KG1 (cell line): ENCODE data around the gene CSKMT.
"Not testable (repeated sequence)": the region's sequence is repeated elsewhere in the genome, so short reads cannot be mapped to it uniquely, and the experiment has no call there.

Experiments
- DNase-seq: peaks from one replicate; lab custom pipeline; 2025; lab: John Stamatoyannopoulos, UW

Gene CSKMT, protein sequence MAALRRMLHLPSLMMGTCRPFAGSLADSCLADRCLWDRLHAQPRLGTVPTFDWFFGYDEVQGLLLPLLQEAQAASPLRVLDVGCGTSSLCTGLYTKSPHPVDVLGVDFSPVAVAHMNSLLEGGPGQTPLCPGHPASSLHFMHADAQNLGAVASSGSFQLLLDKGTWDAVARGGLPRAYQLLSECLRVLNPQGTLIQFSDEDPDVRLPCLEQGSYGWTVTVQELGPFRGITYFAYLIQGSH

DNA sequence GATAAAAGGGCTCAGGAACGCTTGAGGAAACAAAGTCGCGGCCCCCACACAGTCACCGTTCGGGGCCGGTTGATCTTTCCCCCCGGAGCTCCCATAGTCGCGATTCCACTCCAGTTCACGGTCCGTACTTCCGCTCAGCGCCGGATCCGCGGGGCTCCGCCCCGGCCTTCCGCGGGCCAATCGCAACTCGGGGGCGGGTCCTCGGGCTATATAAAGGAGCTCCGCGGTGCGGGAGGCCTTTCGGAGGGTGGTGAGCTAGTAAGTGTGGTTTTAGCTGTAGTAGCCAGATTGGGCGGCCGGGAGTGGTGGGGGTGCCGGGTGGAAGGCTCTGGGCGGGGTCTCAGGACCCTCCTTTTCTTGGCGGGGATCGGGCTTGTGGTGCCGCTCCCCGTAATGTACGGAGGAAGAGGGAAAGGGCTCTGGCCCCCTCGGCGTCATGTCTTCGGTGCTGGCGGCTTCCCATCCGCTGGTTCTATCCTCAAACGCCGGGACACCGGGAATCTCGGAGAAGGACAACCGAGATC lies at the start of gene CSKMT, which contains the start of gene C11orf98:
Gene CSKMT (plus strand): TSS at position 238 of the 524 bp plus-strand sequence. CDS start 568 bp downstream, outside the sequence.
Gene C11orf98 (minus strand): TSS at position 136 of the 524 bp plus-strand sequence. CDS start 41 bp downstream, at position 95.
- DNase-seq, result peak; percentile 95

- DNase-seq, result no peak
Measured at GRCh38 chr11:62615521-62615920, 49.6 kb upstream of the CSKMT start.

DNA sequence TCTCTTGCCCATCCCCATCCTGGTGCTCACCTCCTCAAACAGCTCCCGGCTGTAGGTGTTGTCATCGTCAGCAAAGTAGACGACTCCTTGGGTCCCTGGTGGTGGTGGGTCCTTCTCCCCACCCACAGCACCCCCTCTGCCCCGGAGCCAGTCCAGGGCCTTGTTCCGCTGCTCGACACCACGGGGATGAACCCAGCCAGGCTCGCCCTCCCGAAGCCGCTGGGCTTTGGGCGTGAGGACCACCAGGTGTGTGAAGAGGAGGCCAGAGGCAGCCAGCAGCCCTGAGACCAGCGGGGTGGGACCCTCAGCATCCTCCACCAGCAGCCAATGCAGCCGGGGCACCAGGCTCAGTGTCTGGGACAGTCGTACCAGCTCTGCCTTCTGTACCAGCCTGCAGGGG lies 48.2 kb upstream of the CSKMT start:
- not testable (repeated sequence) for DNase-seq

GRCh38 chr11:62621027-62621566 lies 44.0 kb upstream of the CSKMT start:
- no peak for DNase-seq

GRCh38 chr11:62621567-62622470 lies 43.3 kb upstream of the CSKMT start, which contains the start of gene B3GAT3:
B3GAT3 (minus strand) TSS chr11:62621986; CDS start chr11:62621947, 39 bp downstream.
- DNase-seq, result peak; percentile 87

- DNase-seq, result no peak
Measured at GRCh38 chr11:62622476-62623089, 42.5 kb upstream of the CSKMT start.

GRCh38 chr11:62627713-62628112 lies 37.4 kb upstream of the CSKMT start:
- DNase-seq, result no peak

- no peak for DNase-seq
Measured at GRCh38 chr11:62632492-62632891, 32.6 kb upstream of the CSKMT start.

DNA sequence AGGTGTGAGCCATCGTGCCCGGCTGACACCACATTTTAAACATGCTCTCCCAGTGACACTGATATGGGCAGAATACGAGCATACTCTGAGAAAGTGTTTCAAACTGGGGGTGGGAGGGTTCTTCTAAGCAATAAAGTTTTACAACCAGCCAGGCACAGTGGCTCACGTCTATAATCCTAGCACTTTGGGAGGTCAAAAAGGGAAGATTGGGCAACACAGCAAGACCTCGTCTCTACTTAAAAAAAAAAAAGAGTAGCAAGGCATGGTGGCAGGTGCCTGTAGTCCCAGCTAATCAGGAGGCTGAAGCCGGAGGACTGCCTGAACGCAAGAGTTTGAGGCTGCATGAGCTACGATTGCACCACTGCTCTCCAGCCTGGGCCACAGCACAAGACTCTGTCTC lies 20.9 kb upstream of the CSKMT start:
- DNase-seq, result no peak

DNA sequence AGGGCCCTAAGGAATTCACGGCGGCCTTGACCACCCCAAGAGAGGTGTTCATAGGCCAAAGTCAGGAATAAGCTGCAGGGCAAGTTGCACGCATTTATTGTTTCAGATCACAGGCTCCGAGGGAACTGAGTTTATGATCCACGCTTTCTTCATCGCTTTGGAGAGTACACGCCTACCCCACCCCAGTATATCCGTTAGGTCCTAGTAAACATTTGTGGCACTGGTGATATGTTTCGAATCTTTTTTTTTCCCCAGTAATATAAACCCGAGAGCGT lies 19.5 kb upstream of the CSKMT start:
- no peak for DNase-seq

GRCh38 chr11:62645946-62646824 lies 18.9 kb upstream of the CSKMT start, which contains the start of gene GANAB:
GANAB (minus strand) TSS chr11:62646613; CDS start chr11:62646599, 14 bp downstream.
- peak; percentile 100 for DNase-seq

DNA sequence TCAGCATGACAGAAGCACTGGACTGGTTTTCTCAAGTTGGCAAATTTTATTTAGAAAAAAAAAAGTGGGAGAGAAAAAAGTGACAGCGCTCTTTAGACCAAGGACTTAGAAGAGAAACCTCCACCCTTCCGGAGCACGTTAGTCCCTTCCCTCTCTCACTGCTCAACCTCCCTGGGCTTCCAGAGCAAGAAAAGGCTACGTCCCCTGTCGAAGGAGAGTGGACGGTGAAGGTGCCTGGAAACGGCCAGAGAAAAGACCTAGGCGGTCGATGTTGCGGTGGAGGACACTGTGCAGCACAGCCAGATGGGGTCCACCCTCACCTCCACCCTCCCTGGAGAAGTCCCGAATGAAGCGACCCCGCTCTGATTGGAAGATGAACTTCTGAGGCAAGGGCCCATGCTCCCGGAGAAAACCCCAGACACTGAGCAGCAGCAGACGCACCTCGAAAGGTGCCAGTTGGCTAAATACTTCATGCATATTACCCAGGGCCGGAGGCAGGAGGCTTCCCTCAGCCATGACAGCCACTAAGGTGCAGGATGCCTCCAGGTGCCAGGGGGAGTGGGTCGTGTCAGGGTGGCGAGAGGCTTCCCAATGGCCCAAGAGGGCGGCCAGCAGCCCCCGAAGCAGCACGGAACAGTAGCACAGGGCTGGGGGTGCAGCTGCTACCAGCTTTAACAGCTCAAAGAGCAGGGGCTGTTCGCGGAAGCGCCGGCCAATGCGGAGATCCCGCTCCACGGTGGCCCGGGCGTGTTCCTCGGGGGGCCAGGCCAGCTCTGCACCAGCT lies 18.1 kb upstream of the CSKMT start:
- no peak for DNase-seq

DNA sequence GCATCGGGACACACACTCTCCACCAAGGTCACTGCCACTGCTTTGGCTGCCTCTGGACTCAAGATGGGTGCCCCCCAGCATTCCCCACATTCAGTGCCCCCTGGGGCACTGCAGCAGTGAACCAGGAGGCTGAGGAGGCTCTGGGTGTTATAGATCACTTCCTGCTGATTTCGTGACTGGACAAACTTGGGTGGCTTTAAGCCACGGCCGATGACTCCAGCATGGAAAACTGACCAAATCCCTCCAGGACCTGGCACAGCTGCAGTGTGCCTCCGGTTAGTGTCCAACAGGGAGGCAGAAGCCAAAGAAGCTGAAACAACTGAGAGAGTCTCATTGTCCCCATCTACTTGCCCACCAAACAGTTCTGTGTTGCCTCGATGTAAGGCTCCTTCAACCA lies 17.5 kb upstream of the CSKMT start:
- DNase-seq, result no peak

GRCh38 chr11:62648185-62648966 lies 16.7 kb upstream of the CSKMT start:
- no peak for DNase-seq

DNA sequence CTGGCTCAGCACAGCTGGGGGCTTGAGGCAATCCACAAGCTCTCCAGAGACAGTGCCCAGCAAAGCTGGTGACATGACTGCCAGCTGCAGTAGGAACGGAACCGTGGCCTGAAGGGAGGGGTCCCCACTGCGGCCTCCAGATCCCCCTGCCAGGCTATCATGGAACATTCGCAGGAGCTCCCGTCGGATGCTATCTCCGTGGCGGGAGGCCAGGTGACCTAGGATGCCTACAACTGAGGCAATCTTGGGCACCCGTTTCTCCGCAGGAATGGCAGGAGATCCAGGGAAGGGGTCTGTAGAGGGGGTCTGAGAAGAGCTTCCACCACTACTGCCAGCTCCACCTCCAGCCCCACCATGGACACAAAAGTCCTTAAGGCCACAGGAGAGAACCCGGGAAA lies 16.1 kb upstream of the CSKMT start:
- no peak for DNase-seq

DNA sequence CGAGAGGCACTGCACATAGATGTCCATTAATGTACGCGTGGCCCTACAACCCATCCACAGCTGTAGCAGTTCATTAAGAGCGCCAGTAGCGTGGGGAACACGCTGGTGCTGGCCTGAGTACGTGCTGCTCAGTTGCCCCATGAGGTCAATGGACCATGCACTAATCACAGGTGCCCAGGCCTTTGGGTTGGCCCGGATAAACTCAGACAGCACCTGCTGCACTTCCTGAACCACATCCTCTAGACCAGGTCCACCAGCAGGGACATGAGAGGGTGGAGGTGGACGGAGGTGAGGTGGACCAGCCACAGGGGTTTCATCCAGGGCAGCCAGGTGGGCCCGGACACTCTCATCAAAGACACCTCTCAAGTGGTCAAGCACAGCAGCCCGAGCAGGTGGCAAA lies 15.6 kb upstream of the CSKMT start:
- no peak for DNase-seq

DNA sequence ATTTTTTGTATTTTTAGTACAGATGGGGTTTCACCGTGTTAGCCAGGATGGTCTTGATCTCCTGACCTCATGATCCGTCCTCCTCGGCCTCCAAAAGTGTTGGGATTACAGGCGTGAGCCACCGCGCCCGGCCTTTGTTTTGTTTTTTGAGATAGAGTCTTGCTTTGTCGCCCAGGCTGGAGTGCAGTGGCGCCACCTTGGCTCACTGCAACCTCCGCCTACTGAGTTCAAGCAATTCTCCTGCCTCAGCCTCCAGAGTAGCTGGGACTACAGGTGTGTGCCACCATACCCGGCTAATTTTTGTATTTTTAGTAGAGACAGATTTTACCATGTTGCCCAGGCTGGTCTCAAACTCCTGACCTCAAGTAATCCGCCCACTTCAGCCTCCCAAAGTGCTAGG lies 14.8 kb upstream of the CSKMT start:
- DNase-seq, result not testable (repeated sequence)

DNA sequence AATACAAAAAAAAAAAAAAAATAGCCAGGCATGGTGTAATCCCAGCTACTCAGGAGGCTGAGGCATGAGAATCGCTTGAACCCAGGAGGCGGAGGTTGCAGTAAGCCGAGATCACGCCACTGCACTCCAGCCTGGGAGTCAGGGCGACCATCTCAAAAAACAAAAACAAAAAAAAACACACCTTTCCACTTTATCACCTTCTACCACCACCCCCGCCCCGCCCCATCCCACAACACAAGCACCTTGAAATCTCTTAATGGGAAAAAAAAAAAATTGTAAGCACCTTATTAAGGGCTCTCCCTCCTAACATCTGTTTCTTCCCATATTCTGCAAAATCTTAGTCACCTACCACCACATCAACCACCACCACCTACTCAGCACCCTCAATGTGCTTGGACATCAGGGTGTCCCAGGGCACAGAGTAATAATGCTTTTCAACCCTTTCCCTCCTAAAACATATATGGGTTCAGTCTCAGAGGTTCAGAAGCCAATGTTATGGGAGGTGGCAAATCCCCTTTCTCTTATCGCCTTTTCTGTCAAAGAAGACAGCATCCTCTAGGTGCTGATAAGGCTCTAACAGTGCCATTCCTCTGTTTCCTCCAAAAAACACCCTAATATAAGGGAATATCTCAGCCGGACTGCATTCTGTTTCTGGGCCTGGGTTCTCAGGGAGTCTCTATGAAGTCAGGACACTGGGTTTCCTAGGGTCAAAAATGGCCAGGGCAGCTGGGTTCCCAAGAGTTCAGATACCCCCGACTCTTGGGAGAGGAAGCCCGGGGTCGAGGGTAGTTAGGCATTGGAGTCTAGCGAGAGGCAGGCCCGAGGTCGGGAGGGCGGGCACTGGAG lies 12.7 kb upstream of the CSKMT start:
- DNase-seq, result no peak

GRCh38 chr11:62654297-62654696 lies 10.8 kb upstream of the CSKMT start:
- no peak for DNase-seq
